HepG2 (cell line): ENCODE data around the gene ACOX3. TPM values are rescaled to one million over a fixed set of nuclear protein-coding genes. Genes with fewer than 3 reads are reported as not detected.

Source experiments
- HNF4G ChIP-seq, 2 experiments: sonication (generic) in 1 of 2; formaldehyde crosslinking in 1 of 2; IDR thresholded peaks; 2 replicates each; pipeline versions ENCODE4 v1.4.0 to v1.6.1; 2011 to 2020; ENCODE audit warnings: borderline replicate concordance in 2 of 2, low read depth in 2 of 2, mild to moderate bottlenecking in 2 of 2, low read length in 1 of 2, missing genetic modification reagents in 1 of 2, moderate library complexity in 1 of 2
- MNT ChIP-seq: fragments of 450-650 bp; IDR thresholded peaks from 2 replicates; pipeline ENCODE4 v1.6.1; 2016
- POLR2A ChIP-seq, 2 experiments: IDR thresholded peaks; 2 replicates each; pipeline ENCODE4 v1.6.1; 2011; ENCODE audit warnings: low read depth in 2 of 2, low read length in 2 of 2, mild to moderate bottlenecking in 1 of 2, moderate library complexity in 1 of 2; ENCODE audit not compliant: insufficient read depth in 1 of 2
- RERE ChIP-seq: IDR thresholded peaks from 2 replicates; pipeline ENCODE4 v1.6.1; 2016; ENCODE audit warnings: low read depth, missing genetic modification reagents, missing compliant biosample characterization
- SOX13 ChIP-seq, 3 experiments: fragments of 450-650 bp in 1 of 3; sonication (generic) in 1 of 3; formaldehyde crosslinking in 1 of 3; IDR thresholded peaks in 2 of 3; conservative IDR thresholded peaks in 1 of 3; 2 replicates each; pipeline versions ENCODE4 v1.5.0 to v1.6.1; 2016 to 2020; ENCODE audit warnings: antibody characterized with exemption in 1 of 3, mild to moderate bottlenecking in 1 of 3, missing compliant biosample characterization in 1 of 3, missing genetic modification reagents in 1 of 3, moderate library complexity in 1 of 3
- TFDP1 ChIP-seq: IDR thresholded peaks from 2 replicates; pipeline ENCODE4 v1.6.1; 2016; ENCODE audit warnings: missing compliant biosample characterization, missing genetic modification reagents, borderline replicate concordance
- ZKSCAN8 ChIP-seq: IDR thresholded peaks from 2 replicates; pipeline ENCODE4 v1.6.1; 2016; ENCODE audit warnings: borderline replicate concordance, missing genetic modification reagents, missing compliant biosample characterization
- ZNF205 ChIP-seq: IDR thresholded peaks from 2 replicates; pipeline ENCODE4 v1.6.1; 2018; ENCODE audit warnings: missing biosample characterization, missing genetic modification reagents
- ZNF224 ChIP-seq: sonication (generic); formaldehyde crosslinking; IDR thresholded peaks from 2 replicates; pipeline ENCODE4 v1.5.0; 2020; ENCODE audit warnings: mild to moderate bottlenecking, missing genetic modification reagents
- ZNF597 ChIP-seq: sonication (generic); formaldehyde crosslinking; IDR thresholded peaks from 2 replicates; pipeline ENCODE4 v1.5.0; 2020; ENCODE audit warnings: missing genetic modification reagents
- ZNF609 ChIP-seq: sonication (generic); formaldehyde crosslinking; IDR thresholded peaks from 2 replicates; pipeline ENCODE4 v1.4.0; 2020; ENCODE audit warnings: mild to moderate bottlenecking, missing genetic modification reagents, borderline replicate concordance
- ZNF674 ChIP-seq: sonication (generic); formaldehyde crosslinking; IDR thresholded peaks from 2 replicates; pipeline ENCODE4 v1.5.0; 2020; ENCODE audit warnings: low read depth, mild to moderate bottlenecking, missing genetic modification reagents
- polyA plus RNA-seq, 8 experiments: library from polyadenylated mRNA; depleted of rRNA in 3 of 8; stranded (reverse) in 7 of 8; unstranded in 1 of 8; fragments of >200 nt; fragmentation: Illumina TruSeq in 4 of 8; extraction: Trizol in 4 of 8; gene quantifications; 2 replicates each; pipeline versions ENCODE4 v1.2.1 to v1.2.3, GENCODE V29; 2011 to 2016; ENCODE audit warnings: low read depth in 4 of 8, missing spikeins in 1 of 8, mixed read lengths in 1 of 8; ENCODE audit not compliant: insufficient read depth in 1 of 8
- total RNA-seq, 5 experiments: library from RNA; depleted of rRNA; stranded (reverse); fragments of >200 nt; fragmentation: Illumina TruSeq; extraction: Trizol; gene quantifications; 2 replicates each; pipeline ENCODE4 v1.2.3, GENCODE V29; 2016; ENCODE audit warnings: low read depth in 1 of 5

The ACOX3 gene
- total and polyA plus RNA-seq, 2 of the 13 experiments (the other 11 are each of a cell fraction or from before 2014, with no cell fraction given): 4.2 to 17.8 TPM

GRCh38 chr4:8440492-8441311 lies at the start of gene ACOX3, which contains the start of gene TRMT44 (continued):
- TF ChIP-seq RERE (no peak), ZNF224 (CRISPR knock-in tag) (no peak), SOX13 (IDR thresholded peaks at IDR 0.05) (no peak), SOX13 (CRISPR knock-in tag; conservative IDR thresholded peaks at IDR 0.05 in 1 of 2, IDR thresholded peaks at IDR 0.05 in 1 of 2) (no peak), POLR2A (IDR thresholded peaks at IDR 0.05; ENCODE audit: insufficient read depth in 1 of 2, low read depth in 2 of 2, low read length in 2 of 2) (peak; percentile 73 to 77), ZKSCAN8 (no peak), TFDP1 (CRISPR knock-in tag) (peak; percentile 66; the same call in 1 of the 2 replicates), ZNF609 (CRISPR knock-in tag) (0 out of 2 replicates have a peak, but pooled peaks have one; percentile 52), ZNF597 (CRISPR knock-in tag) (no peak), HNF4G (IDR thresholded peaks at IDR 0.05; ENCODE audit: borderline replicate concordance, low read depth, low read length) (no peak), HNF4G (CRISPR knock-in tag; IDR thresholded peaks at IDR 0.05; ENCODE audit: borderline replicate concordance, low read depth) (no peak), ZNF205 (0 out of 2 replicates have a peak, but pooled peaks have one; percentile 28), MNT (peak; percentile 43), ZNF674 (CRISPR knock-in tag) (no peak)
